HG03460 (cell line): Measurements from ENCODE around the gene MEN1.

Source experiments
- ATAC-seq: cut with Tn5 transposase; IDR thresholded peaks from one replicate; pipeline ENCODE4 v1.9.1; 2021; ENCODE audit not compliant: unreplicated experiment

MEN1 gene

DNA sequence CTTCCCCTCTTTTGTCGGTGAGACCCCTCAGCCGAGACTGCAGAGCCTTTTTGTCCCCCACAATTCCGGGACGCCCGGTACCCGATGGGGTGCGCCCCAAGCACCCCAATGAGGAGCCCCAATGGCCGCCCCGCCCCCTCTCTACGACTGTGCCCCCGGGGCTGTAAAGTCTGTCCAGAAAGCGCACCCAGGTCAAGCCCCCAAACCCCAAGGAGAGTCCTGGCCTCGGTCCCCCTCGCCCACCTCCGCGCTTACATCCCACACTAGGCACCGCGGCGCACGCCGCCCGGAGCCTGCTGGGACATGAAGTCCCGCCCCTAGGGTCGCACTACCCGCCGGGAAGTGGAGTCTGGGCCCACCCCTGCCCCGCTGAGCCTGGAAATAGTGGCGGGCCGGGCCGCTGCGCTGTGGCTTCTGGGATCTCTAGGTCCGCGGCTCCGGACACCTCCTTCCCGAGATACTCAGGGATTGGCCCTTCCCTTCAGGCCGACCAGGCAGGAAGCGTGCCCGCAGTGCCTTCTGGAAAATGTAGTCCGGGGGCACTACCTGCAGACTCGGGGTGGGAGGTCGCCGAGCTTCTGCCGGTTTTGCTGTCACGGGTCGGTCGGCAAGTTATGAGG, at the start of gene MEN1:
MEN1 (minus strand) TSS at position 281 of the 620 bp plus-strand sequence. CDS start 442 bp downstream, outside the sequence.
- peak; percentile 50 for ATAC-seq

DNA sequence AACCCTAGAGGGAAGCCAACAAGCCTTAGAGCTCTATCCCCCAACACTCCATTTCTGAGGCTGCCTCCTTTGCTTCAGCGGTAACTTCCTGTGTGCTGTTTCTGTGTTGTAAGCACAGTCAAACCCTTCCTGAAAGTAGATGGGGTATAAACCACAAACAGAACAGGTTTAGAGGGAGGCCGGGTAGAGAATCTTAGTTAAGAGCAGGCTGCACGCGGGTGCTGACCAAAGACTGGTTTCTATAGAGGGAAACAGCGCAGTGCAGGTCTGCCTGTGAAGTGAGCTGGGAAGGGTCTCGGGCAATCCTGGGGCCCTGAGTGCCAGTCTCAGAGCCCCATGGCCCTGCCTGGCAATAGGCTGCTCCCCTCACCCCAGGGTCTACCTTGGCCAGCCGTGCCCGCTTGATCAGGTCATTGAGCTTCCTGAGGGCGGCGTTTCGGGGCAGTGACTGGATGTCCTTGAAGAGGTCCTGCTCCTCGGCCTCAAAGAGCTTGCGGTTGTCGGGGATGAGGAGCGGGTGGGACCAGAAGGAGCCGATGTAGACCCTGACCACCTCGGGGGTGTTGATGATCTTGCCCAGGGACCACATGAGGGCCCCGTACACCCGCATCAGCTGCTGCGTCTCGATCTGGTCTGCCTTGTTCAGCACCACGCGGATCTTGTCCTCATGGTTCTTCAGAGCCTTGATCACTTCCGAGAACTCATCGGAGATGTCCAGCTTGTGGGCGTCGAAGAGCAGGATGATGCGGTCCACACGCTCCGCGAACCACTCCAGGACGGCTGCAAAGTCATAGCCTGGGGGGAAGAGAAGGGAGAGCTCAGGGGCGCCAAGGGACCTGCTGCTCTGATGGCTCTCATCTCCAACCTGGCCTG, 49.4 kb upstream of the MEN1 start:
- ATAC-seq, result peak; percentile 66

DNA sequence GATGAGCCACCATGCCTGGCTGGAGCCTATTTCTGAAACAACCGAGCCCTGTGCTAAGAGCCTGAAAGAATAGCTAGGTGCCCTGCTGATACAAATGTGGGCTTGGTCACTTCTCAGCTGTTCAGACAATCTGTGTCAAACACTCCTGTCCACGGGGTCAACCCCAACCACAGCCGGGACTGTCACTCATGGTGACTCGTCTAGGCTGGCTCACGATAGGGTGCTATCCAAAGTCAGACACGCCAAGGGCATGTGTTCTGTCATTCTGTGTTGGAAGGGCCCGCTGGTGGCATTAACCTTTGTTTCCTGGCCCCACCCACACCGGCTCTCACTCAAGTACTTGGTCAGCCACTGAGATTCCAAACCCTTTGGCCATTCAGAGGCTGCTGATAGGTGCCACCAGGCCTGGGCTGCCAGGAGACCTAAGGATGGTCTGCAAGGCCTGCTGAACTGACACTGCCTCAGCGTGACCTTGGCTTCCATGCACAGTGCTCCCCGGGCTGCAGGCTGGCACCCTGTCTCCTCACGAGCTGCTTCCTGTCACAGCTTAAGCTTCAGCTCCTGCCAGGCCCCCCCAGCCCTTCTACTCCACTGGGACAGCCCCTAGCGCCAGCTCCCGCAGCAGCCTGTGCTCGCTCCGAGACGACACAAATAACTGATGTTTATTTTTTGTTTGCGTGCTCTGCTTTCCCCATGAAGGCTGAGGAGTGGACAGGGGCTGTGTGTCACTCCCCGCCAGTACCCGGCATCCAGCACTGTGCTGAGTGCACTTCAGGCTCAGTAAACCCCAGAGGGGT, 48.3 kb upstream of the MEN1 start:
- ATAC-seq, result peak; percentile 19

DNA sequence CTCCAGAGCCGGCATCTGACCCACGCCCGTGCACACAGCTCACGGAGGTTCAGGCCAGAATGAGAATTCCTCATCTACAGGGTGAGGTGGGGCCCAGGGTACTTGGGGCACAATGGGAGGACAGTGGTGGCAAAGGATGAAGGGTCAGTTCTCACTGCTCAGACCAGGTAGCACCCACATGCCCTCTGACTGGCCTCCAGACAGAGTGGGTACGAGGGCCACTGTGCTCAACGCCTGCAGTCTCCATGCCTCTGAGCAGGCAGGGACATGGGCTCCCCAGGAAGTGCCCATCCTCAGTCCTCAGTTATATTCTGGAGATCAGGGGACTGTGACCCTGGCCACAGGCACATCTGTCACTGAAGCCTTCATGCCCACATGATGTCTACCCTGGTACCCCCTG, 47.1 kb upstream of the MEN1 start:
- no peak for ATAC-seq

DNA sequence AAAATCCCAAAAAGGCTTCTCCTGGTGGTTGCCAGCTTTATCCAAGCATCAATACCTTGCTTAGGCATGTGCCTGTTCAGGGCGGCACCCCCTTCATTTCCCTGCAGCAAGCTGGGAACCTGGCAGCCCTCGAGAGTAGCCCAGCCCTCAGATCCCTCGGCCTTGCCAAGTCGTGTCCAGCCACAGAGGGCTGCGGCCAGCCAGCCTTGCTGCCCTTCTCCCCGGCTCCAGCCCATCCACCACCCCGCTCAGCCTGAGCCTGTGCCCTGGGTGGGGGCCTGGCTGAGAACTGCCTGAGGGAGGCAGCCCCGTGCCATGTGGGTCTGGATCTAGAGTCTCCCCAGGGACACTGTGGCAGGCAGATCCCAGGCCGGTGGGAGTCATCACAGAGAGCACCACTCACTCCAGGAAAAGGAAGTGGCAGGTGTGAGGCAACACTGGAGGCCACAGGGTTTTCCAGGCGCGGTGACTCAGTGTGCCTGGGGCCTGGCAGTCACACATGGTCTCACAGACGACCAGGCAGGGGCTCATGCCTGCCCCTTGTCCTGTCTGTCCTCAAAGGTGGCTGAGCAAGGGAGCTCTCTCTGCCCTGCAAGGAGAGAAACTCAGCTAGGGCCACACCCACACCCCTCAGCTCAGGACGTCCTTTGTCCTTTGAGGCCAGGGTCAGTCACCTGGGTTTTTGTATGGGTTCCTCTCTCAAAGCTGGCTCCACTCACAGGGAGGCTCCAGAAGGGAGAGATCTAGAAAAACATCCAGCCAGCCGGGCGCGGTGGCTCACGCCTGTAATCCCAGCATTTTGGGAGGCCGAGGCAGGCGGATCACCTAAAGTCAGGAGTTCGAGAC, 46.3 kb upstream of the MEN1 start:
- ATAC-seq, result no peak

DNA sequence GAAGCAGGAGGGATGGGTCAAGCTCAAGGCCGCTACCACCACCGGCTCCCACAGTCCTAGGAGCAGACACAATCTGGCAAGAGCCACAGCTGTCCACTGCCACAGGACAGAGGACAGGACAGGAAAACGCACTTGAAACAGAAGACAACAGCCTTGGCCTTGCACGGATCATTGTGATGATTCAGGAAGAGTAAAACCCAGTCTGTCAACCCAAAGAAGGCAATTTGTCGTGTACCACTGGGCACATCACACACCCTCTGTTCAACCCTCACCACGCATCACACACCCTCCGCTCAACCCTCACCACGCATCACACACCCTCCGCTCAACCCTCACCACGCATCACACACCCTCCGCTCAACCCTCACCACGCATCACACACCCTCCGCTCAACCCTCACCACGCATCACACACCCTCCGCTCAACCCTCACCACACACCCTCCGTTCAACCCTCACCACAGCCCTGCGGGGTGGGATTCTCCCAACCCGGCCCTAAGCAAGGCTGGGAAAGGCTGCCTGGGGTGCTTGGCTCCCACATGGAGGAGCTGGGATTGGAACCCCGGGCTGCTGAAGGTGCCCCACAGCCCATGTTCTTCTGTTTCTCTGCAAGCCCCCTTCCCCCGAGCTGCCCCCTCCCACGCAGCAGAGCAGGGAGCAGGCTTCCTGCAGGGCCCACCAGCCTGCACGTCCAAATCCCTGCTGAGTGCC, 45.4 kb upstream of the MEN1 start:
- no peak for ATAC-seq

DNA sequence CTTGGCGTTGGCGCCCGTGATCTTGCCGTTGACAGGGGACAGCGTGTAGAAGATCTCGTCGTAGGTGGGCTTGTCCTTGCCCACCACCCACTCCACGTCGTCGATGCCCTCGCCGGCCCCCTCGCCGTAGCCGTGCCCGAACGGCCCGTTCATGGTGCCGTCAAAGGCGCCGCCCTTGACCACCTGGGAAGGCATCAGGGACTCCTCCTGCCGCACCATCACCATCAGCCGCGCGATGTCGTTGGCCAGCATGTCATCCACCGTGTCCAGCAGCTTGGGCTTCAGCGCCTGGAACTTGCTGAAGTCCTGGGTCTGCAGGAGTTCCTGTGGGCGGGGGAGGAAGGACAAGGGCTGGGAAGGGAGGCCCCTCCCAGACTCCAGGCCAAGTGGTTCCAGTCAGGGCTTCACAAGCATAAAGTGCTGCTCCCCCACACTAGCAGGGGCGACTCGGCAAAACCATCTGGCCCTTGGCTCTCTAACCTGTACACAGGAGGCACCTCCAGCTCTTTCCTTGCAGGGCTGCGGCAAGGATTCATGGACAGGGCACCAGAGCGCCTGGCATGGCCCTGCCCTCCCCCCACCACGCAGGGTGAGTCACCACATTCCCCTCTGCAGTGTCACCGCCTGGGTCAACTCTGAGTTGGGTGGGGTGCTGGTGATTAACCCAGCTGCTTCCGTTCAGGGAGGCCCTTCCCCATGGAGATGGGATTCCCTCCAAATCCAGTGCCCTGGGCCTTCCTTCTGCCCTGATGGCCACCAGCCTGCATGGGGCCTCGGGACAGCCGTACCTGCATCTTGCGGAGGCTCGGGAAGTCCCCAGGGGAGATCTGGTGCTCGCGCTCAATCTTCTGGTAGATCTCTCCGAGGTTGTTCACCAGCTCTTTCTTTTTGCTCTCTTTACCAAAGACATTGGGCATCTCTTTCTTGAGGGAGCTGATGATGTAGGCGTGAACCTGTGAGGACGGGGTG, 44.5 kb upstream of the MEN1 start:
- no peak for ATAC-seq

DNA sequence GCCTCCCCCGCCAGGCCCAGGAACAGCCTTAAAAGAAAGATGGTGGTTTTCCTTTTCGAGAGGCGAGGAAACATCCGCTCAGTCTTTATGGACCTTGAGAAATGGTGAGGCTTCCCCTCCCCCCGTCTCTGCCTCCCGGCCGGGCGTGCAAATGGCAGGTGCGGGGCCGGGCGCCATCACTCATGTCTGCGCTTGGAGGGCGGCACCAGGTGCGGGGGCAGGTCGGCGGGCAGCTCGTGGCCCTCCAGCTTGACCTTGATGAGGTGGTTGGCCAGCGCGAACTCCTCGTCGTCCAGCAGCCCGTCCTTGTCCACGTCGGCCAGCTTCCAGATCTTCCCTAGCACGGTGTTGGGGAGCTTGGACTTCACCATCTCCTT, 43.8 kb upstream of the MEN1 start:
- no peak for ATAC-seq

DNA sequence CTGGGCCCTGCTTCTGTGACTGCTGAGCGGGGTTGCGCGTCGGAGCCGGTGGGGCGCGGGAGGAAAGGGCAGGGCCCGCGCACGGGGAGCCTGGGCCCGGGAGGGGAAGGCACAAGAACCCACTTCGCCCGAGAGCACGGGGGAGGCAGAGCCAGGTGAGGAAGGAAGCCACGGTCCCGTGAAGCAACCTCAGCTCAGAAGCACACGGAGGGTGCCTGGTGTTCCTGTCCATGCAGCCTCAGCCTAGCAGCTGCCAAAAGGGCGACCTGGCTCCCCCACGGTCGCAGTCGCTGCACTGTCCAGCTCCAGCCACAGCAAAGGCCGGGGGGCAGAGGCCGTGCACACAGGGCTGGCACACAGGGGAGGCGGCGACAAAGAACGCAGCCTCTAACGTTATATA, 43.4 kb upstream of the MEN1 start:
- no peak for ATAC-seq

DNA sequence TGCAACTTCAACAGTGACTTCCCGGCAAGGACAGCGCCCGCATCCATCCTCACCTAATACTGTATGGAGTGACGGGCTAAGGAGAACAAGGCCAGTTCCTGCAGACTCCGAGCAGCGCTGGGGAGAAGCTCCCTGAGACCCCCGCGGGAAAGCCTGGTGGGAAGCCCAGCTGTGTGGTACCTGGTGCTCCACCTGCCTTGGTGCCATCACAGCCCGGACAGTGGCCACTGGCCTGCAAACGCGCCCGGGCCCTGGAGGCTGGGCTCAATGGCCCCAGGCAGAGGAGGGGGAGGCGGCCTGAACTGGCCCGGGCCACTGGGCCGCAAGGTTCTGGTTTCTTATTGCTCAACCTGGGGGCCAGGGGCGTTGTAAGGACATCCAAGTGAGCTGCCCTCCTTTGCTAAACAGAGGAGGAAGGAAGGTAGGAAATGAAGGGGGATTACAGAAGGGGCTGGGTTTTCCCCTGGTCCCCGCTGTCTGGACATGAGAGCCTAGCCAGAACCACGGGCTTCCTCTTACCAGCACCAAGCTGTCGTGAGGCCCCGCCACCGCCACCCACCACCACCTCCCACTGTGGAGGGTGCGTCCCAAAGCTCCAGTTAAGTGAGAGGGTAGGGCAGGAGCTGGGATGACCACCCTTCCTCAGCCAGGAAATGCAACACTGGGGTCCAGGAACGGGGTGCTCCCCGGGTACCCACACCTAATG, 42.6 kb upstream of the MEN1 start:
- ATAC-seq, result no peak

DNA sequence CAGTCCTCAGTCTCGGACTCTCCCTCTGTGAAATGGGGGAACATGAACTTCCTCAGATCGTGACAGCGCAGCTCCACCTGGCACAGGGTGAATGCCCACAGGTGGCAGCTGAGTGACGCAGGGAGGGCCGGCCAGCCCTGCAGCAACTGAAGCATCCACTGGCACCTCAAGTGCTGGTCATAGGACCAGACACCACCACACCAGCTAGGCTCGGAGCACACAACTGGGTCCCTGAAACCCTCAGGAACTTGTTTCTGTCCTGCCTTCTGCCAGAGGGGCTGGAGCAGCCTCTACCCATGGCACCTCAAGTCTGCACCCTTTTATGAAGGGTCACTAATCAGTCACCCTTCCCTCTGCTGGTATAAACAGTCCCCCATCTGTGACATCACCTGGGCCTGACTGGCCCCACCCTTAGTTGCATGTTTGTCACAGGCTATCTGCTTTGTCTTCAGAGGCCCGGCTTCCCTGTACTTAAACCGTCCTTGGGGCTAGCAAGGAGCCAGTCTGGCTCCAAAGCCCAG, 41.5 kb upstream of the MEN1 start:
- ATAC-seq, result no peak

DNA sequence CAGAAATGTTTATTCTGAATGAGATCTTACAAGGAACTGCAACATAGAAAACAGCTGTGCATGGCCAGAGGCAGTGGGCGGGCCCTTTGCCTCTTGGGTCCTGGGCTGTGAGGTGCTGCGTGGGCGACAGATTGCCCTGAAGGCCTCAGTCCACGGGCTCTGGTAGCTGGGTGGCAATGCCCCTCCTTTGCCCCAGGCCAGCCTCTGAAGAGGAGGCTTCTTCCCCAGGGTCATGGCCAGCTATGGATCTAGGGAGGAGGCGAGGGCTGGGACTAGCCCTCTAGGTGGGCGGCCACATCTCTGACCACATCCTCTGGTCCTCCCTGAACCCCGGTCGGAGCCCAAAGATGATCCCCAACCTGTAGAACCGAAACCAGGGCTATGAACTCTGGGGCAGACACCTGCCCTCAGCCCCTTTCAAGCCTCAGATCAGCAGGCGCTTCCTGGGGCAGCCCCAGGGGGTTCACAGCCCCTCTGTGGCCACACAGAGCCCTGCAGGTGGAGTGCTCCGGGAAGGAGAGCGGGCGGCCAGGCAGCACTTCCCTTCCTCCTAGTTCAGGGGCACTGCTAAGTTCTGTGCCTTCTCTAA, 40.7 kb upstream of the MEN1 start:
- ATAC-seq, result peak; percentile 53

DNA sequence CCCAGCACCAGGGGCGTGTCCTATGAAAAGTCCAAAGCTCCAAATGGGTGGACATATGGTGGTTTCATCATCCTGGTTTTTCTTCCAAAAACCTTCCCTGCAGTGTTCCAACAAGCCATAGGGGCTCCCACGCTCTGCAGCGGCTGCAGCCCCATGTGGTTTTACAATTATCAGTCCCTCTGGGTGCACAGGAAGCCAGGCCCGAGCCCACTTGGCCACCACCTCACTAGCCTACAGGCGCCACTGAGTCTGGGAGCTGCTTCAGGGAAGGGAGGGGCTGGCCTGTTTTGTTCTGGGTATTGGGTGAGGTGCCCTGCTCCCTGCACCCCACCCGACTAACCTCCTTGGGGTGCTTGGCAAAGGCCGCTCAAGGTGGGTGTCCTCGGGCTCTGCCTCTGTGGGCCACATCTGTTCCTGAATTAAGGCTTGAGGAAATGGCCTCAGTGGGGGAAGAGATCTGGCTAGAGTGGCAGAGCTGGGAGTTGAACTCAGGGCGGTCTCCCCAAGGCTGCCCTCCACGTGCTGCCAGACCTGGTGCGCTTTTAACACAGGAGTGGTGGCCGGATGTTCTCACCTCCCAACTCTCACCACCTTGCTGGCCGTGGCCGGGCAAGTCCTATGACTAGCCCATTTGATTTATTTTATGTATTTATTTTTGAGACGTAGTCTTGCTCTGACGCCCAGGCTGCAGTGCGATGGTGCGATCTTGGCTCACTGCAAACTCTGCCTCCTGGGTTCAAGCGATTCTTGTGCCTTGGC, 39.4 kb upstream of the MEN1 start:
- no peak for ATAC-seq

DNA sequence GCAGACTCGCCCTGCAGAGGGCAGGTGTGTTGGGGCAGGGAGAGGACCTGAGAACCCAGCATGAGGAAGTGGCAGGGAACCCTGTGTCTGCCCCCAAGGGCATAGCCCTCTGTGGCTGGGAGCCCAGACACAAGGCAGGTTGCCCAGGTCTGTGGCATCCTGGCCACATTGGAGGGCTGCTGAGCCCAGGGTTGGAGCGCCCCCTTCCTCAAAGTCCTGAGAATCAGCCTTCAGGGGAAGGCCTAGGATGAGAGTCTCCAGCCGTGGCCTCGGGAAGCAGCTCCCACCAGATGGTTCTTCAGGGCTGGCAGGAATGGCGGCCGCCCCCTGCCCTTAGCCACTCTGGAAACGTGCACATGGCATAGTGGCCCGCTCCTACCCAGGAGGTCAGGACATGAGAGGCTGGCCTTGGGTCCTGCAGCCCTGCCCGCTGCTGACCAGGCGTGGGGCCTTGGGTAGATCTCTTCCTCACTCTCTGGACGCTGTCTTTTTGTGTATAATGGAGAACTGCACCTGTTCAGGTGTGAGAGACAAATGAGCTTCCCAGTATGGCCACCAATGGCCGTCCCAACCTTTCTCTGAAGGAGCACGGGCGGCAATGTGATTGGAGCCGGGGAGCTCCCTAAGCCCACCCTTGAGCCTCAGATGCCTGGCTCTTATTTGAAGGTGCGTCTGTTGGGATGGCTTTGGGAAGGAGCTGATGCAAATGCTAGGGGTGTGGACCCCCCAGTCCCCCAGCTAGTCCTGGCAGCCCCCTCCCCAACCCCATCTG, 38.7 kb upstream of the MEN1 start:
- ATAC-seq, result no peak

DNA sequence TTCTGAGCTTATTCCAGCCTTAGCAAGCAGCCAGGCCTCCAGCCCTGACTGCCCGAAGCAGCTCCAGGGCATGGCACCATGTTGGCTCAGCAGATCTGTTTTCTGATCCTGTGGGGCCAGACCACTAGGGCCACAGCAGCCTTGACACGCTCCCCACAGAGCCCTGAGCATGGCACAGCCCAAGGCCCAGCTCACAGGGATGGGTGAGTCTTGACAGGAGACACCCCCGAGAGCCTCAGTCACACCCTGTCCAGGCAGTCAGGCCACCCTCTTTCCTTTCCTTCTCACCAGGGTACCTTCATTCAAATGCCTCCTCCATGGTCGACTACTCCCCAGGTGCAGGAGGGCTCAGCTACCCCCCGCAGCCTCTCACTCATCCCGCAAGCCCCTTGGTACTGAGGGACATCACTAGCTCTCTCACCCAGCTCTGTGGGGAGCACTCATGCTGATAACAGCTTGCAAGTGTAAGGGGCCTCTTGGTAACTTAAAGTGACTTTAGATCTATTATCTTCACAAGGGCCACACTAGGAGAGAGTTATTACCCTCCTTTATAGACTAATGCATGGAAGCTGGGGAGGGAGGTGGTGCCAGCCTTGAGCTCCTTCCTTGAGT, 38.0 kb upstream of the MEN1 start:
- no peak for ATAC-seq
